Measurements from ENCODE around the gene PRR5.

PRR5 gene

DNA sequence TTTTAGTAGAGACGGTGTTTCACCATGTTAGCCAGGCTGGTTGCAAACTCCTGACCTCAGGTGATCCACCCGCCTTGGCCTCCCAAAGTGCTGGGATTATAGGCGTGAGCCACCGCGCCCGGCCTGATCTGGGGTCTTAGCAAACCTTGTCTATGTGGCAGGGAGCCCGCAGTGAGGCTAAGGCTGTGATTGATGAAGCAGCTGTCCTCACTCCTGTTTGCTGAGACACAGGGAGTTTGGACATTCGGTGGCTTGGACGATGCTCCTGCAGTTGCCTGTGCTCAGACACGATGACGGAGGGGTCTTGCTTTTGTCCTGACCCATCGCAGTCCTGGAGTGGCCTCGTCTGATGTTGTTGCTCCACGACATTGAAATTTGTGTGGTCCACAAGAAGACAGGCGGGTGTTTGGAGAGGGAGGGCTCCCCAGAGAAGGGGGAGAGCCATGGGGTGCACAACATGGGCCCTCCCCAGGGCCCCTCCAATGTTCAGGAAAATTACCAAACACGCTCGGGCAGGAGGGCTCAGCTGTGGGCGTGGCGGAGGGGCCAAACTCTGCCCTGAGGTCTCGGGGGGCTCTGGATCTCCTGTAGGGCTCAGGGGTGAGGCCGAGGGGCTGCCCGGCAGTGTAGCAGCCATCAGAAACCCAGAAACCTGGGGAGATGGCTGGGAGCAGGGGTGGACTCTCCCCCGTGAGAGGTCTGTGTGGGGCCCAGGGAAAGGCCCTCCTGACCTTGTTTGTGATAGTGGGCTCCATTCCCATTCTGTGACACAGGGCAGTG lies 41.8 kb upstream of the PRR5 start:
- no peaks in the 10 kb centered on the region for H3K4me1 ChIP-seq (ENCODE audit: low read depth, poor library complexity, severe bottlenecking)
- no peaks in the 10 kb centered on the region; the same call in 1 of the 2 replicates for H3K27me3 ChIP-seq (ENCODE audit: insufficient read depth, low read depth)
- H3K9ac ChIP-seq, result no peak overlapping the region
- no peak overlapping the region for H2AFZ ChIP-seq (ENCODE audit: low read depth)
- H3K4me3 ChIP-seq (IDR thresholded peaks at IDR 0.05; ENCODE audit: insufficient read depth, low read depth, low read length), result no peak overlapping the region
- no peaks in the 10 kb centered on the region for H4K20me1 ChIP-seq (ENCODE audit: insufficient read depth)
- no peaks in the 10 kb centered on the region for H3K79me2 ChIP-seq (ENCODE audit: insufficient read depth, low read depth)
- no peak overlapping the region for H3K27ac ChIP-seq
- TF ChIP-seq, protein P1, sequence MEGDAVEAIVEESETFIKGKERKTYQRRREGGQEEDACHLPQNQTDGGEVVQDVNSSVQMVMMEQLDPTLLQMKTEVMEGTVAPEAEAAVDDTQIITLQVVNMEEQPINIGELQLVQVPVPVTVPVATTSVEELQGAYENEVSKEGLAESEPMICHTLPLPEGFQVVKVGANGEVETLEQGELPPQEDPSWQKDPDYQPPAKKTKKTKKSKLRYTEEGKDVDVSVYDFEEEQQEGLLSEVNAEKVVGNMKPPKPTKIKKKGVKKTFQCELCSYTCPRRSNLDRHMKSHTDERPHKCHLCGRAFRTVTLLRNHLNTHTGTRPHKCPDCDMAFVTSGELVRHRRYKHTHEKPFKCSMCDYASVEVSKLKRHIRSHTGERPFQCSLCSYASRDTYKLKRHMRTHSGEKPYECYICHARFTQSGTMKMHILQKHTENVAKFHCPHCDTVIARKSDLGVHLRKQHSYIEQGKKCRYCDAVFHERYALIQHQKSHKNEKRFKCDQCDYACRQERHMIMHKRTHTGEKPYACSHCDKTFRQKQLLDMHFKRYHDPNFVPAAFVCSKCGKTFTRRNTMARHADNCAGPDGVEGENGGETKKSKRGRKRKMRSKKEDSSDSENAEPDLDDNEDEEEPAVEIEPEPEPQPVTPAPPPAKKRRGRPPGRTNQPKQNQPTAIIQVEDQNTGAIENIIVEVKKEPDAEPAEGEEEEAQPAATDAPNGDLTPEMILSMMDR (conservative IDR thresholded peaks at IDR 0.05; ENCODE audit: low read depth, low read length), result no peak
- no peak overlapping the region for H3K4me2 ChIP-seq
- no peaks in the 10 kb centered on the region for H3K36me3 ChIP-seq (ENCODE audit: insufficient read depth)

DNA sequence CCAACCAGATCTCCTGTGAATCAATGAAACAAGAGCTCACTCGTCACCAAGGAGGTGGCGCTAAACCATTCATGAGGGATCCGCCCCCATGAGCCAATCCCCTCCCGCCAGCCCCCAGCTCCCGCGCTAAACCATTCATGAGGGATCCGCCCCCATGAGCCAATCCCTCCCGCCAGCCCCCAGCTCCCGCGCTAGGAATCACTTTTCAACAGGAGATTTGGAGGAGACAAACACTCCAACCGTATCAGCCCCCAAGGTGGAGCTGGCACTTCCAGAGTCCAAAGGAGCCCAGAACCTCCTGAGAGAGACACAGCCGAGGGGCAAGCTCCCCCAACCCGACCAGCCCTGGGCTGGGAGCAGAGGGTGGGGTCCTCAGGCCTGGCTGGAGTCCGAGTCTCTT lies 40.9 kb upstream of the PRR5 start:
- H2AFZ ChIP-seq (ENCODE audit: low read depth), result no peak overlapping the region
- no peaks in the 10 kb centered on the region for H4K20me1 ChIP-seq (ENCODE audit: insufficient read depth)
- no peak overlapping the region for H3K9ac ChIP-seq
- TF ChIP-seq, protein P1 (conservative IDR thresholded peaks at IDR 0.05; ENCODE audit: low read depth, low read length), result no peak
- H3K27ac ChIP-seq, result no peak overlapping the region
- no peaks in the 10 kb centered on the region; the same call in 1 of the 2 replicates for H3K27me3 ChIP-seq (ENCODE audit: insufficient read depth, low read depth)
- H3K4me3 ChIP-seq (IDR thresholded peaks at IDR 0.05; ENCODE audit: insufficient read depth, low read depth, low read length), result no peak overlapping the region
- H3K4me1 ChIP-seq (ENCODE audit: low read depth, poor library complexity, severe bottlenecking), result no peaks in the 10 kb centered on the region
- no peak overlapping the region for H3K4me2 ChIP-seq
- no peaks in the 10 kb centered on the region for H3K79me2 ChIP-seq (ENCODE audit: insufficient read depth, low read depth)
- no peaks in the 10 kb centered on the region for H3K36me3 ChIP-seq (ENCODE audit: insufficient read depth)

DNA sequence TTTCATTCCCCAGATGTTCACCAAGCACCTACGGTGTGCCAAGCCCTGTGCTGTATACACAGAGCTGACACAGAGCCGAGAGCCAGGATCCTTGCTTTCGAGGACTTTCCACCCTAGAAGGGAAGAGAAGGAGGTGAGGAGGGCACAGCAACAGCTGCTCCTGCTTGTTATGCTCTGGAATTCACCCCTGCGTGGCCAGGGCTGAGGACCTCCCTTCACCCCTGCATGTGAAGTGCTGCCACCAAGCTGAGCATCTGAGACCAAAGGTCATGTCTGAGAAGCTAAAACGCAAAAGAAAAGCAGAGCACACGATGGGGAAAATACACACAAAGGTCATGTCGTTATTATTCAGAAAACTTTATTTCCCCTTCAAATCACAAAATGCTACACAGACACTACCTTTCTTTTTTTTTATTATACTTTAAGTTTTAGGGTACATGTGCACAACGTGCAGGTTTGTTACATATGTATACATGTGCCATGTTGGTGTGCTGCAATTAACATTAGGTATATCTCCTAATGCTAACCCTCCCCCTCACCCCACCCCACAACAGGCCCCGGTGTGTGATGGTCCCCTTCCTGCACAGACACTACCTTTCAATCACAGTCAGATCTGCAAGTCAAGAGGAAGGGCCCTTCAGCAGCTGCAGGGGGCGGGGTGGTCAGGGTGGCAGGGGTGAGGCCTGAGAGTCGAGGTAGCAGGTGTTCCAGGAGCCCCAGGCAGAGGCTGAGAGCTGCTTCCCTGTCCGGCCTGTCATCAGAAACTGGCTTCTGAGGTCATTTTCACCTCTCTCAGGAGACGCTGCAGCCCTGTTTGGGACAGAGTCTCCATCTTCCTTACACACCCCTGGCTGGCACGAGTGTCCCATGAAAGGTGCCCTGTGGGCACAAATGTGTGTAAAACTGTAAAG lies 40.1 kb upstream of the PRR5 start:
- no peaks in the 10 kb centered on the region for H4K20me1 ChIP-seq (ENCODE audit: insufficient read depth)
- H3K79me2 ChIP-seq (ENCODE audit: insufficient read depth, low read depth), result no peaks in the 10 kb centered on the region
- no peak overlapping the region for H3K4me2 ChIP-seq
- no peaks in the 10 kb centered on the region for H3K36me3 ChIP-seq (ENCODE audit: insufficient read depth)
- H3K27ac ChIP-seq, result no peak overlapping the region
- H3K4me3 ChIP-seq (IDR thresholded peaks at IDR 0.05; ENCODE audit: insufficient read depth, low read depth, low read length), result no peak overlapping the region
- H3K27me3 ChIP-seq (ENCODE audit: insufficient read depth, low read depth), result no peaks in the 10 kb centered on the region; the same call in 1 of the 2 replicates
- TF ChIP-seq, protein P1 (conservative IDR thresholded peaks at IDR 0.05; ENCODE audit: low read depth, low read length), result no peak
- H3K4me1 ChIP-seq (ENCODE audit: low read depth, poor library complexity, severe bottlenecking), result no peaks in the 10 kb centered on the region
- no peak overlapping the region for H2AFZ ChIP-seq (ENCODE audit: low read depth)
- no peak overlapping the region for H3K9ac ChIP-seq

DNA sequence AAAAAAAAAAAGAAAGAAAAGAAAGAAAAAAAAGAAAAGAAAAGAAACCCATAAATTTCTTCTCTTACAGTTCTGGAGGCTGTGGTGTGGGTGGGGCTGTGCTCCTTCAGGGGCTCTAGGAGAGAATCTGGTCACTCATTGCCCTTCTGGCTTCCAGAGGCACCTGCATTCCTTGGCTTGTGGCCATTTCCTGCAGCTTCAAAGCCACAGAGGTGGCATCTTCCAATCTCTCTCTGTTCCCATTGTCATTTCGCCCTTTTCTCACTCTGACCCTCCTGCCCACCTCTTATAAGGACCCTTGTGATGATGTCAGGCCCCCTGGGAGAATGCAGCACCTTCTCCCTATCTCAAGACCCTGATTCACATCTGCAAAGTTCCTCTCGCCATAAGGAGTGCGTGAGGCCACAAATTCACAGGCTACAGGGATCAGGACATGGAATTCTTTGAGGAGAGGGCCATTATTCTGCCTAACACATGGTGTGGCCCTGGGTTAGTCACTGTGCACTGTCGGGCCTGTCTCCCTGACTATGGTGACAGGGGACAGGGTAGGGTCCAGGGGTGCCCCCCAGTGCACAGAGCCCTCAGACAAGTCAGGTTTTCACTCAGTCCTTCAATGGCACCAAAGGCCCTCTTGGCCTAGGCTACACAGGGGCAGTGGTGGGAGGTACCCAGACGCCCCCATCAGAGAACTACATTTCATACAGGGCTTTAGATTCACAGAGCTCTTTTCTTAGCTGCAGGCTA lies 38.6 kb upstream of the PRR5 start:
- Histone ChIP-seq H3K9ac (no peak overlapping the region), H3K36me3 (ENCODE audit: insufficient read depth) (no peaks in the 10 kb centered on the region), H4K20me1 (ENCODE audit: insufficient read depth) (no peaks in the 10 kb centered on the region), H3K27me3 (ENCODE audit: insufficient read depth, low read depth) (no peaks in the 10 kb centered on the region; the same call in 1 of the 2 replicates), H3K27ac (no peak overlapping the region), H3K79me2 (ENCODE audit: insufficient read depth, low read depth) (no peaks in the 10 kb centered on the region), H3K4me2 (no peak overlapping the region), H3K4me1 (ENCODE audit: low read depth, poor library complexity, severe bottlenecking) (no peaks in the 10 kb centered on the region), H2AFZ (ENCODE audit: low read depth) (no peak overlapping the region), H3K4me3 (IDR thresholded peaks at IDR 0.05; ENCODE audit: insufficient read depth, low read depth, low read length) (no peak overlapping the region)
- TF ChIP-seq, protein P1 (conservative IDR thresholded peaks at IDR 0.05; ENCODE audit: low read depth, low read length), result no peak
